PFSK-1 (cell line): Measurements from ENCODE around the gene UGGT2.

Experiments used
- POLR2AphosphoS5 ChIP-seq: IDR thresholded peaks from 2 replicates; pipeline ENCODE4 v1.6.1; 2012; ENCODE audit warnings: low read depth, mild to moderate bottlenecking, control low read depth, low read length, moderate library complexity
- TAF1 ChIP-seq: IDR thresholded peaks from 2 replicates; pipeline ENCODE4 v1.6.1; 2012; ENCODE audit warnings: low read length, control low read depth, borderline replicate concordance; ENCODE audit not compliant: insufficient read depth

- TF ChIP-seq POLR2AphosphoS5 (no peak), TAF1 (no peak)
Observed at GRCh38 chr13:96093296-96094006, 40.2 kb upstream of the UGGT2 start.
